GM21723 (cell line): ENCODE data around the gene SRRM3.
"Not testable (repeated sequence)": the region's sequence is repeated elsewhere in the genome, so short reads cannot be mapped to it uniquely, and the experiment has no call there.

ENCODE experiments used
- ATAC-seq: cut with Tn5 transposase; IDR thresholded peaks from one replicate; pipeline ENCODE4 v1.9.1; 2021; ENCODE audit warnings: mild to moderate bottlenecking, moderate library complexity; ENCODE audit not compliant: unreplicated experiment

SRRM3 gene

DNA sequence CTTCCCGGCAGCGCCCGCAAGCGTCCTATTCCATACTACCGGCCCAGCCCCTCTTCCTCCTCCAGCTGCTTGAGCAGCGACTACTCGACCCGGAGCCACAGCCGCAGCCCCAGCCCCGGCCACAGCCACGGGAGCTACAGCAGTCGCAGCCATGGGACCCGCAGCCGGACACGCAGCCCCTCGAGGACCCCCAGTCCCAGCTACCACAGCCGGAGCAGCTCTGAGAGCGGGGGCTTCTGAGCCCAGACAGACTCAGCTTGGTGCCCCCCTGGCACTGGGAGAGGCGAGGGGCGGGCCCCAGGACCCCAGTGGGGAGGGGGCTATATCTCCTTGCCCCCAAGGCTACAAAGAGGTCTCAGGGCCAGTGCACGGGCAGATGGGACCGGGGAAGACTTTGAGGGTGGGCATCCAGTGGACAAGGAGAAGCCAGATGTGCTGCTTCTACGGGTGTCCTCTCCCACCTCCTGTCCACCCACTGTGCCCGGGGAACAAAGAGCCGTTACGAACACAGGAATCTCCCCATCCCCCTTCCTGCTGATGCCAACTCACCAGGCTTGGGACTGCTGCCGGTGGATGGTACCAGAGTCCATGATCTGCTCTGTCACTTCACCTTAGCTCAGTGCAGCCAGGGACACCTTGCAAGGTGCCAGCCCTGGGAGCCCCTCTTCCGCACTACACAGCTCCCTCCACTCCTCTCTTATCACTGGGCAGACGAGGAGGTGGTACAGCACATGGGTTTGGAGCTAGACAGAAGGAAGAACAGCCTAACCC, 84.1 kb downstream of the SRRM3 start:
- no peak for ATAC-seq

DNA sequence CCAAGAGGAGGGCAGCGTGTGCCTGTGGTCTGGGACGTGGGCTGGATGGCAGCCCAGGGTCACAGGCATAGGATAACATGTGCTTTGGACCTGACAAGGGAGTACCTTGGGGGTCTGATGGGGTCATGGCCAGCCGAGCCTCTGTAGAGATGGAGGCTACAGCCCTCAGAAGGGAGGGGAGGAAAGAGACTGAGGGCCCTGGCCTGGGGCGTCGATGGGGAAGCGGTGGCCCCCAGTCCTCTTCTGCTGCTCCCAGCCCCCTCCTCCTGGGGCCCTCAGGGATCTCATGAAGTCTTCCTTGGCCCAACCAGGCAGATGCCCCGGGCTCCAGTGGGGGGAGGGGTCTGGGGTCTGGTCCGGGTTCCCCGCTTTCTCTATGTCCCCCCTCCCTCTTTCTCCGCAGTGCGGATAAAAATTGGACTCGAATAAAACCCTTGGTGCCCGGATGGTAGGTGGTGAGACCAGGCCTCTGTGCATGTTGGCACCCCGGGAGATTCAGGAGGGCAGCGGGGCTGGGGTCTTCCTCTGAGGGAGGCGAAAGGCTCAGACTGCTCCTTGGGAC, 85.2 kb downstream of the SRRM3 start:
- no peak for ATAC-seq

DNA sequence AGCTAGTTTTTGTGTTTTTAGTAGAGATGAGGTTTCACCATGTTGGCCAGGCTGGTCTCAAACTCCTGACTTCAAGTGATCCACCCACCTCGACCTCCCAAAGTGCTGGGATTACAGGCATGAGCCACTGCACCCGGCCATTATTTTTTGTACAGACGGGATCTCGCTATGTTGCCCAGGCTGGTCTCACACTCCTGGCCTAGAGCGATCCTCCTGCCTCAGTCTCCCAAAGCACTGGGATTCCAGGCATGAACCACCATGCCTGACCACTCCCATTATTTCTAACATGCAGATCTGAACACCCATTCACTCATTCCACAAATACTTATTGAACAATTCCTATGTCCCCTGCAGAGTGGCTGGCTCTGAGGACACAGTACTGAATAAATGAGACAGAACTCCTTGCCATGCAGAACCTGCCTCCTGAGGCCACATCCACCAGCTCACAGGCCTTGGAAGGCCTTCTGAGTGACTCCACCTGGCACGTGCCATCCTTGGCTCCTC, 89.2 kb downstream of the SRRM3 start:
- ATAC-seq, result not testable (repeated sequence)

DNA sequence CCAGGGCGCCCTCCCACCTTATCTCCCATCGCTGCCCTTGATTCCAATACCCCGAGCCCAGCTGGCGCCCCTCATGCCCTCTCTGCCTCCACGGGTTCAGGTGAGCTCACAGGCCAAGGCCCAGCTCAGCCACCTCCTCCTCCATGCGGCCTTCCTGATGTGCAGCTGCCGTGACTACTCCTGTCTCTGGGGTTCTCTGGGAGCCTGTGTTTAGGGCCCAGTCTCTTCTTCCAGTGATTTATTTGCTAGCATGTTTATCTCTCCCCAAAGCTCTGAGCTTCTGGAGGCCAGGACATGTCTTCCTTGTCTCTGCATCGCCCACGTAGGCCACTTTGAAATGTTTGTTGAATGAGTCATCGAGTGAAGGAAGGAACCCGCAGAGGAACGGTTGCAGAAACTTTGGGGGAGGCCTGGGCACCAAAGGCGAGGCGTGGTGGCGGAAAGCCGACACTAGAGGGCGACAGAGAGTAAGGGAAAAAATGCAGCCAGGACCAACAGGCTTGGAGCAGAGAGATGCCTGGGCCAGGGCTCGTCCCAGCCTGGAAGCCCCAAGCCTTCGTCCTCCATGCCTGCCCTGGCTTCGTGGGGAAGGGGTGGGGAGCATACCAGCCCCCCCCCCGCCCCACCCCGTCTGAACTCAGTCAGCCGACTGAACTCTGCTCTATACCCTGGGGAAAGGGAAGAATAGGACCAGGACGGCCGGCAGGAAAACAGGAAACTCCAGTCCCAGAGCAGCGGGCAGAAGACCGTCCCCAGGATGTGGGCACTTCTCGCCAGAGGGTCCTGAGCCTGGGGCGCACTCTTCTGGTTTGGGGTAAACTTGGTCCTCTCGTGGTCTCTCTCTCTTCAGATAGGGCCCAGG, 89.9 kb downstream of the SRRM3 start:
- peak; percentile 83 for ATAC-seq

DNA sequence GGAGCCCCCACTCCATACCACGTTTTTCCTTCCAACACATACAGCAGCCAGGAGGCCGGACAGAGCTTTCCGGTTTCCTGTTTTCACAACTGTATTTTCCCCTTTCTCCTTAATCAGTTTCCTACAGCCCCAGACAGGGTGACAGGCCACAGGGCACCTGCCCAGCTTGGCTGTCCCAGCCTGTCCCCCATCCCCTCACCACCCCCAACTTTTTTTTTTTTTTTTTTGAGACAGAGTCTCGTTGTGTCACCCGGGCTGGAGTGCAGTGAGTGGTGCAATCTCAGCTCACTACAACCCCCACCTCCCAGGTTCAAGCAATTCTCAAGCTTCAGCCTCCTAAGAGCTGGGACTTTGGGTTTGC, 90.5 kb downstream of the SRRM3 start:
- ATAC-seq, result no peak

DNA sequence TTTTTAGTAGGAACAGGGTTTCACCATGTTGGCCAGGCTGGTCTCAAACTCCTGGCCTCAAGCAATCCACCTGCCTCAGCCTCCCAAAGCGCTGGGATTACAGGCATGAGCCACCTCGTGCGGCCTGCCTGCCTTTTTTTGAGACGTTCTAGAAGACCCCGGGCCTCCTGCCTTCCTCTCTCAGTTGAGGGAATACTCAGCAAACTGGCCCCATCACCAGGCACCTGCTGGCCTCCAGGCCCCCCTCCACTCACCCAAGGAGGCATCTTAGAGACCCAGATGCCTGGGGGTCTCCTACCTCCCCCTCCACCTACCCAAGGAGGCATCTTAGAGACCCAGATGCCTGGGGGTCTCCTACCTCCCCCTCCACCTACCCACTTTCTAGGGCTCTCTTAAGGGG, 91.2 kb downstream of the SRRM3 start:
- not testable (repeated sequence) for ATAC-seq

DNA sequence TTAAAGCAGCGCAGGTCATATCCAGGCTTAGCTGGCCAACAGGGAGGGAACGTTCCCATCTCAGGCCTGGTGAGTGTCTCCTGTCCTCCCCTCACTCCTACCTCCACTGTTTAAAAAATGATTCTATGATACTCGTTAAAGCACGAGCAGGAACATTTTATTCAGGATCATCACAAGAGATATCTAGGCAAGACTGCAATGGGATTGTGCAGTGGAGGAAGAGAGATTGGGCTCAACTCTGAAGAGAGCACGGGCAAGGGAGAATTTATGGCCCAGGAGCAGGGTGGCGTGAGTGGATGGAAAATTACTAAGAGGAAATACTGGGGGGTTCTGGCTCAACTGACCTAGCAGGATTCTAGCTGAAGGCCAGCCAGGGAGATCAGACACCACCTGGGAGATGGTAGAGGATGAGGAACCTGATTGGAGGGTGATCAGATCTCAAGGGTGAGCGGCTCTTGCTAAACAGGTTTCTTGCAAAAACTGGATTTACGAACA, 91.8 kb downstream of the SRRM3 start:
- no peak for ATAC-seq

DNA sequence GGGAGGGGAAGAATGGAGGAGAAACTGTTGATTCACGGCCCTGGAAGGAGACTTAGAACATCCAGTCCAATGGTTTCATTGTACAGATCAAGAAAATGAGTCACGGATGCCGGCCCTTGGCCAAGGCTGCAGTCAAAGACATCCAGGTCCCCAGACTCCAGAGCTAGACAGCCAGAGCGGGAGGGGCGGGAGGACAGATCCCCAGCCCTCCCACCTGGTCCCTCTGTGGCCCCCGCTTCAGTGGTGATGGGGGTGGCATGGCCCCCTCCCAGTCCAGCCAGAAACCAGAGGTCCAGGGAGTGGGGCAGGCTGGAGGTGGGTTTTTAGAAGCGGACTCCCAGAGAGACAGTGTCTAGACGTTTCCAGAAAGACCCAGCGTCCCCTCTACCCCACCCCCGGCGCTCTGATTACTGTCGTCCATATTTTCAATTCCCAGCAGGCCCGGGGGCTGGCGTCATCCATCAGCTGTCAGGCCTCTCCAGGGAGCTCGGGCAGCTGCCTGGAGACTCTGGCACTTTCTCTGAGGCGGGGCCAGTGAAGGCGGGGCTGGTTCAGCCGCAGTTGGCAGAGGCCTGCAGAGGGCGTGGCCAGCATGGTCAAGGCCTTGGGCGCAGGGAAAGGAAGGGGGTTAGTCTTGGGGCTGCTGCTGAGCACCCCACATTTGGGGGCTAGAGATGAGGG, 92.8 kb downstream of the SRRM3 start:
- ATAC-seq, result no peak

DNA sequence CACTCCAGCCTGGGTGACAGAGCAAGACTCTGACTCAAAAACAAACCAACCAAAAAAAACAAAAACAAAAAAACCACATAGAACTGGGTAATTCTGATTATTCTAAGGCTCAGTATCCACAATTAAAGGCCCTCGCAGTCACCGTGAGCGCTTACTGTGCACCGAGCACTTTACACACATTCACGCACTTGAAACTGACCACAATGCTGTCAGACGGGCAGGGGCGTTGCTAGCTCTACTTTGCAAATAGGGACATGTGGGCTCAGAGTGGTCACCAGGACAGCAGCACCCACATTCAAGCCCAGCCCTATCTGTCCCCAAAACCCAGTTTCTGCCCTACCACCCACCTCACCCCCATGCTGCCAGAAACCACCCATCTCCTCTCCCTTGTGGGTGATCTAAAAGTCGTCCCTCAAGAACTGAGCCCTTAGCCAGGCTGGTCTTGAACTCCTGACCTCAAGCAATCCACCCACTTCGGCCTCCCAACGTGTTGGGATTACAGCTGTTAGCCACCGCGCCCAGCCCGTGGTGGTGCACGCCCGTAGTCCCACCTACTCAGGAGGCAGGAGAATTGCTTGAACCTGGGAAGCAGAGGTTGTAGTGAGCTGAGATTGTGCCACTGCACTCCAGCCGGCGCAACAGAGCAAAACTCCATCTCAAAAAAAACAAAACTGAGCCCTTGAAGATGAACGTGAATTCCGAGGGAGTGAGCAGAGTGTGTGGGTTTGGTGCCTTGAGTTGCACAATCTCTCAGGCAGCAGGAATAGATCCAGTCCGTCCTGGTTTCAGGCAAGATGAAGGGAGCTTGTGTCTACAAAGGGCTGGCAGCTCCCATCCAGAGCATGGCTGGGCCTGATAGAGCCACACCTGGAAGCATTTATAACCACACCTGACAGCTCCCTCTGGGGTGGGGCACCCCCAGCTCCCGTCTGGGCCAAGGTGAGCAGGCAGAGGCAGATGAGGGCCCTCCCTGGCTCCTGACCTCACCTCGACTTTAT, 95.3 kb downstream of the SRRM3 start:
- no peak for ATAC-seq

DNA sequence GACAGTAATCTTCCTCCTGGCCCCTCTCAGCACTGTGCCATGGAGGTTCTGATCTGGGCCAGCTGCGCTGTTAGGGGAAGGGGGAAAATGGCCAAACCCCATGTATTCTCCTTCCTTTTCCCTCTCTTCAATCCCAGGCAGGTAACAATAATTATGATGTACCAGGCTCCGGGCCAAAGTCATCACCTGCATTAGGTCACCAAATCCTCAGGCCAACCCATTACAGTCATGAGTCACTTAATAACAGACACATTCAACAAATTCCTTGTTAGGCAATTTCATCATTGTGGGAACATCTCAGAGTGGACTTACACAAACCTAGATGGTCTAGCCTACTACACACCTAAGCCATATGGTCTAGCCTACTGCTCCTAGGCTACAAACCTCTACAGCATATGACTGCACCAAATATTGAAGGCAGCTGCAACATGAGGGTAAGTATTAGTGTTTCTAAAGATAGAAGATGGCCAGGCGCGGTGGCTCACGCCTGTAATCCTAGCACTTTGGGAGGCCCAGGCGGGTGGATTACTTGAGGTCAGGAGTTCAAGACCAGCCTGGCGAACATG, 98.6 kb downstream of the SRRM3 start:
- ATAC-seq, result no peak

DNA sequence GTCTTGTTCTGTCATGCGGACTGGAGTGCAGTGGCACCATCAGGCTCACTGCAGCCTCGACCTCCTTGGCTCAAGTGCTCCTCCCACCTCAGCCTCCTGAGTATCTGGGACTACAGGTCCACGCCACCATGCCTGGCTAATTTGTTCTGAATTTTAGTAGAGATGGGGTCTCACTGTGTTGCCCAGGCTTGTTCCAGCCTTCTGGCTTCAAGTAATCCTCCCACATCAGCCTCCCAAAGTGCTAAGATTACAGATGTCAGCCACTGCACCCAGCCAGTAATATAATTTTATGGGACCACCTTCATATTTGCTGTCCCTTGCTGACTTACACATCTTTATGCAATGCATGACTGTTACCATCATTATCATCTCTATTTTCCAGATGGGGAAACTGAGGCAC, 99.3 kb downstream of the SRRM3 start:
- no peak for ATAC-seq

DNA sequence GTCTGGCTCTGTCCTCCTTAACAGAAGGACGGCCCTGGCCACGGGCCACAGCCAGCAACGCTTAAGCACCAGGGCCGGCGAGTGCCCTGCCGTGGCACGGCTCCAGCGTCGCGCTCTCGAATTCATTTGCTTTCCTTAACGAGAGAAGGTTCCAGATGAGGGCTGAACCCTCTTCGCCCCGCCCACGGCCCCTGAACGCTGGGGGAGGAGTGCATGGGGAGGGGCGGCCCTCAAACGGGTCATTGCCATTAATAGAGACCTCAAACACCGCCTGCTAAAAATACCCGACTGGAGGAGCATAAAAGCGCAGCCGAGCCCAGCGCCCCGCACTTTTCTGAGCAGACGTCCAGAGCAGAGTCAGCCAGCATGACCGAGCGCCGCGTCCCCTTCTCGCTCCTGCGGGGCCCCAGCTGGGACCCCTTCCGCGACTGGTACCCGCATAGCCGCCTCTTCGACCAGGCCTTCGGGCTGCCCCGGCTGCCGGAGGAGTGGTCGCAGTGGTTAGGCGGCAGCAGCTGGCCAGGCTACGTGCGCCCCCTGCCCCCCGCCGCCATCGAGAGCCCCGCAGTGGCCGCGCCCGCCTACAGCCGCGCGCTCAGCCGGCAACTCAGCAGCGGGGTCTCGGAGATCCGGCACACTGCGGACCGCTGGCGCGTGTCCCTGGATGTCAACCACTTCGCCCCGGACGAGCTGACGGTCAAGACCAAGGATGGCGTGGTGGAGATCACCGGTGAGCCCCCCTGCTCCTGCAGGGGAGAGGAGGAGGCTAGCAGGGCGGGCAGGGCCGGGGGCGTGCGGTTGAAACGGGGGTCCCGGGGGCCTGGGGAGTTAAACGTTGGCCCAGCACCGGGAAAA, 100.9 kb downstream of the SRRM3 start, which contains the start of gene HSPB1:
HSPB1 (plus strand) TSS at position 327 of the 855 bp plus-strand sequence; CDS start at position 367, 40 bp downstream.
- peak; percentile 59 for ATAC-seq

DNA sequence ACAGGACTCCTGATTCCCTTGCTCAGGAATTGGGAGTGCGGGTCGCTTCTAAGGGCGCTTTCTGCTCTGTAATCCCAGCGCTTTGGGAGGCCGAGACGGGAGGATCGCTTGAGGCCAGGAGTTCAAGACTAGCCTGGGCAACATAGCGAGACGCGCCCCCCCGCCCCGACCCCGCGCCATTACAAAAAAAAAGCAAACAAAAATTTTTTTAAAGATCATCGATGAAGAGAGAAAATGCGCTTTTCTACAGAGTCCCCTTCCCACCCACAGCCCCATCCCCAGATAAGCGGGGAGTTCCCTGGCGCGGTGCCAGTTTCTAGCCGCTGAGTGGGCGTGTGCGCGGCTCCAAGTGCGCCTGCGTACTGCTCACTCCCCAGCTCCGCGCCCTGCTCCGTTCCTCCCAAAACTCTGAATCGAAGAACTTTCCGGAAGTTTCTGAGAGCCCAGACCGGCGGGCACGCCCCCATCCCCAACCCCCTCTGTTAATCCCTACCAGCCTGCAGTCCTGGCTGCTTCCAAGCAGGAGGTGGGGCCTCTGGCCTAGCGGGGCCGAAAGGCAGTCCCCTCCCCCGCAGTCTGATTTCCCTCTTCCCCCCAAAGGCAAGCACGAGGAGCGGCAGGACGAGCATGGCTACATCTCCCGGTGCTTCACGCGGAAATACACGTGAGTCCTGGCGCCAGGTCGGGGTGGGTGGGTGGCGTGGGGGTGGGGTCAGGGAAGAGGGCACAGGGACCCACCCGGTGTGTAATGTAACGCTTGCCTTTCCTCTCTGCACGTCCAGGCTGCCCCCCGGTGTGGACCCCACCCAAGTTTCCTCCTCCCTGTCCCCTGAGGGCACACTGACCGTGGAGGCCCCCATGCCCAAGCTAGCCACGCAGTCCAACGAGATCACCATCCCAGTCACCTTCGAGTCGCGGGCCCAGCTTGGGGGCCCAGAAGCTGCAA, 101.8 kb downstream of the SRRM3 start:
- ATAC-seq, result peak; percentile 43

DNA sequence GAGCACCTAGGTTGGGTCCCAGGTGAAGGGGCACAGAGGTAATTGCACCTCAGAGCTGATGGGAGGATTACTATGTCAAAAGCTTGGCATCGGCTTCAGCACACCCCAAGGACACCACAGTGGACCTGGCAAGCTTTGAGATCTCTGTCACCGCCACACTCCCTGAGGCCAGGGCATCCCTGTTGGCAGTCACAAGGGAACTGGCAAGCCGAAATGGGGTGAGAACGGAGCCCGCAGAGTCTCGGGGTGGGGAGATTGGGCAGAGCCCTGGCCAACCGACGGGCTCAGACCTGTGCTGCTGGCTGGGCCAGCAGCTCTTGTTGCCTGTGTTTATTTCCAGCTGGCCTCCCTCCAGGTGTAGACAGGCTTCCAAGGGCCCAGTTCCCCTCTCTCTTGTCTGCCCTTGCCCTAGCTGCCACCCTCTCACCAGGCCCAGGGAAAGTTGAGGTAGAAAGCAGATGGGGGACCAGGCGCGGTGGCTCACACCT, 103.2 kb downstream of the SRRM3 start:
- ATAC-seq, result no peak

DNA sequence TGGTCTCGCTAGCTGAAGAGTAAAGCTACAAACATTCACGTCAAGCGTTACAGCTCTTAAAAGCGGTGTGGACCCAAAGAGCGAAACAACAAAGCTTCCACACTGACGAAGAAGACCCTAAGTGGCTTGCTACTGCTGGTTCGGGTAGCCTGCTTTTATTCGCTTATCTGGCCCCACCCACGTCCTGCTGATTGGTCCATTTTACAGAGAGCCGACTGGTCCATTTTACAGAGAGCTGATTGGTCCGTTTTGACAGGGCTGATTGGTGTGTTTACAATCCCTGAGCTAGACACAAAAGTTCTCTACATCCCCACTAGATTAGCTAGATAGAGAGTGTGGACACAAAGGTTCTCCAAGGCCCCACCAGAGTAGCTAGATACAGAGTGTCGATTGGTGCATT, 107.2 kb downstream of the SRRM3 start:
- ATAC-seq, result not testable (repeated sequence)

DNA sequence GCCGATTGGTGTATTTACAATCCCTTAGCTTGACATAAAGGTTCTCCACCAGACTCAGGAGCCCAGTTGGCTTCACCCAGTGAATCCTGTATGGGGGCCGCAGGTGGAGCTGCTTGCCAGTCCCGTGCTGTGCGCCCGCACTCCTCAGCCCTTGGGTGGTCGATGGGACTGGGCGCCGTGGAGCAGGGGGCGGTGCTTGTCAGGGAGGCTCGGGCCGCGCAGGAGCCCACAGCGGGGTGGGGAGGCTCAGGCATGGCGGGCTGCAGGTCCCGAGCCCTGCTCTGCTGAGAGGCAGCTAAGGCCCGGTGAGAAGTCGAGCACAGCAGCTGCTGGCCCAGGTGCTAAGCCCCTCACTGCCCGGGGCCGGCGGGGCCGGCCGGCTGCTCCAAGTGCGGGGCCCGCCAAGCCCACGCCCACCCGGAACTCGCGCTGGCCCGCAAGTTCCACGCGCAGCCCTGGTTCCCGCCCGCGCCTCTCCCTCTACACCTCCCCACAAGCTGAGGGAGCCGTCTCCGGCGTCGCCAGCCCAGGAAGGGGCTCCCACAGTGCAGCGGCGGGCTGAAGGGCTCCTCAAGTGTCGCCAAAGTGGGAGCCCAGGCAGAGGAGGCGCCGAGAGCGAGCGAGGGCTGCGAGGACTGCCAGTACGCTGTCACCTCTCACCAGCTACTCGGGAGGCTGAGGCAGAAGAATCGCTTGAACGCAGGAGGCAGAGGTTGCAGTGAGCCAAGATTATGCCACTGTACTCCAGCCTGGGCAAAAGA, 107.8 kb downstream of the SRRM3 start:
- not testable (repeated sequence) for ATAC-seq
